ENCODE measurements around the gene AIM2.
"Not testable (repeated sequence)": the region's sequence is repeated elsewhere in the genome, so short reads cannot be mapped to it uniquely, and the experiment has no call there.

AIM2 gene

GRCh38 chr1:159076438-159077119 is at the start of gene AIM2:
AIM2 (minus strand) TSS chr1:159076766; CDS start chr1:159073499, 3,267 bp downstream.
- peak; percentile 62 to 74 for DNase-seq

DNA sequence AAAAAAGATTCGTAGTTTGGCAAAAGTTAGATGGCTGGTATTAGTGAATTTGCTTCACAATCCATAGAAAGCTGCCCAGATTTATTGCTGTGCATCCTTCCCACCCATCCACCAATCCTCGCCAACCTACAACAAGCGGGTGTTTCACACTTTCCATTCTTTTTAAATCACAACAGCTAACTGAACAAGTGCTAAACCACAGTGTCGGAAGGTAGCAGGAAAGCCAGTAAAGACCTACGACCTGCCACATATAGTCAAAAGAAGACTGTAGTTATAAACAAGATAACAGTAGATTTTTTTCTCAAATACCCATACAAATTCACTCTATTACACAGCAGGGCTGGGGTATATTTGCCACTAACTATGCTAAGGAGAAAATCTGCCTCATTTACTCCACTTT is 47.0 kb upstream of the AIM2 start:
- no peak for DNase-seq

- peak; percentile 5 to 7 for DNase-seq
These were observed 45.5 kb upstream of the AIM2 start for GRCh38 chr1:159122005-159122621.

DNA sequence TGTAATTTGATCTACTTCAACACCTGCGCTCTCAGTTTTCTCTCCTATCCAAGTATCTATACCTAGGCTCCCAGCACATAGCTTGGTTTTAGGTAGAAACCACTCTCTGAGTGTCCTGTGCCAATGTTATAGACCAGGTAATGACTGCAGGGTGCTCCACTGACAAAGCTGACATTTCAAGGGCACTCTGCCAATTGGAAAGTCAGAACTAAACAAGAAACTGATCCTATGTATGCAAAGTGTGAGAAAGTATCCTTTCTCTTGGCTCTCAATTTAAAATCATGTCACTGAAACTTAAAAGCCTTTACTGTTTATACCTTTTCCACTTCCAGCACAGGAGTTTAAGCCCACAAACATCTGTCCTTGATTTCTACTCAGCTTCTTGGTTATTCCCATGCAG is 45.0 kb upstream of the AIM2 start:
- DNase-seq, result no peak

DNA sequence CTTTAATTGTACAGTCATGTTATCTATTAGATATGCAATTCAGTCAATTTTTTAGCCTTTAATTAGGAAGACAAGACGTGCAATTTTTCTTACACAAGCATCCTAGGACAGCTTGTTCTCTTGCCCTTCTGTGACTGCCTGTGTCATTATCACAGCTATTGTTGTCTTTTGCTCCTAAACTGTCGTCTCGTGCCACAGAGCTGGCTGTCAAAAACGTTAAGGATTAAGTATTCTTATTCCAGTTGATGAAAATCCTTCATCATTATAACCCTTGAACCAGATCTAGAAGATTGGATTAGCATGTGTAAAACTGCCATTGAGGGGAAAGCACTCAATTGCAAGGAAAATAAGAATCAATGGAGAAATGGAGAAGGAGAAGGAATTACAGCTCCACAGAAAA is 43.8 kb upstream of the AIM2 start:
- no peak for DNase-seq

- DNase-seq, result no peak
These were observed 37.2 kb upstream of the AIM2 start for GRCh38 chr1:159113596-159114433.

DNA sequence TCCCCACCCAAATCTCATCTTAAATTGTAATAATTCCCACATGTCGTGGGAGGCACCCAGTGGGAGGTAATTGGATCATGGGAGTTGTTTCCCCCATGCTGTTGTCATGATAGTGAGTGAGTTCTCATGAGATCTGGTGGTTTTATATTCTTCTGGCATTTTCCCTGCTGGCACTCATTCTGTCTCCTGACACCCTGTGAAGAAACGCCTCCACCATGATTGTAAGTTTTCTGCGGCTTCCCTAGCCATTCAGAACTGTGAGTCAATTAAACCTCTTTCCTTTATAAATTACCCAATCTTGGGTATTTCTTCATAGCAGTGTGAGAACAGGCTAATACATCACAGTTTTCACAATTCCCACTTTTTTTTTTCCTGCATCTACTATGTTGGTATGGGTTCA is 26.5 kb upstream of the AIM2 start:
- DNase-seq, result not testable (repeated sequence)

DNA sequence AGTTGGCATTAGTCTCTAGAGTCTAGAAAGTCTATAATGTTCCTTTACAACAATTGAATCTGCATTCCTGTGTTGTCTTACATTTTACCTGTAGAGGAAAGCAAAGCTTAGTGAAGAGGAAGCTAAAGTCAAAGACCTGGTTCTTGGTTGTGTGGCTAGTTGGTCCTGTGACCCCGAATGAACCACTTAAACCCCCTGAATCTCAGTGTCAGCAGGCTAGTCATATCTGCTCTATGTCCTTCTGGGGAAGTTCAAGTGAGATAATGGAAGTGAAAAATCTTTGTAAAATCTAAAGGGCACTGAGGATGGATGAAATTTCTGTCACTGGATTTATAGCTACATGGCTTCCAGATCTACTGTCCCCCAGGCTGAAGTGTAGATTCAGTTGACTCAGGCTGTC is 24.0 kb upstream of the AIM2 start:
- DNase-seq, result no peak

DNA sequence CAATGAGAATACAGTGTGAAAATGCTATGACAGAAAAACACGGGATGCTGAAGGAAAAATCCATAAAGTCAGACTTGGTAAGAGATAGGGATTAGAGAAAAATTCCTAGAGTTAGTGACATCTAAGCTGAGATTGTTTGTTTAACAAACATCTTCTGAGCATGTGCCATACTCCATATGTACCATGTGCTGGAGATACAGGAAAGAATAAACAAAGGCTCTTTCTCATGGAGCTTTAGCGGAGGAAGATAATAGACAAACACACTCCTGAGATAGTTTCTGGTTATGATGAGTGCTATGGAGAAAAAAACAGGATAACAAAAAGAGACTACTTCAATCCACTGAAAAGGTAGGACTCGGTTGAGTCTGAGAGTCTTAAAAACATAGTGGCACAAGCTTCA is 22.0 kb upstream of the AIM2 start:
- no peak for DNase-seq

- DNase-seq, result no peak
These were observed 15.6 kb upstream of the AIM2 start for GRCh38 chr1:159092036-159092760.

DNA sequence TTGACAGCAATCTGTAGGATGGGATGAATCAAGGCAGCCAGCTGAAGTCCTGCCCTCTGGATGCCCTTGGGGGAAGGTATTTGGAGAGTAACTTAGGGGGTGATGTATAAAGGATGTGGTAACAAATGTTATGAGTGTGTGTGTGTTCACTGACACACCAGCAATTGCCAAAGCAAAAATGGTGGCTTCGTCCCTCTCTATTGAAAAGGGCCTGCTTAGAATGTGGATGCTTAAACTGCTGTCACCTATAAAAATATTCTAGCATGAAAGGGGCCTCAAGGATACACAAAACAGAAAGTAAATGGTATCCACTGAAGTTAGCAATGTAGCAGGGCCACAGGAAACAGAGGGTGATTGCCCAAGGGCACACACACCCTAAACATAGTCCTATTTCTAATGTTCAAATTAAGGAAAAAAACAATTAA is 15.1 kb upstream of the AIM2 start:
- no peak for DNase-seq

DNA sequence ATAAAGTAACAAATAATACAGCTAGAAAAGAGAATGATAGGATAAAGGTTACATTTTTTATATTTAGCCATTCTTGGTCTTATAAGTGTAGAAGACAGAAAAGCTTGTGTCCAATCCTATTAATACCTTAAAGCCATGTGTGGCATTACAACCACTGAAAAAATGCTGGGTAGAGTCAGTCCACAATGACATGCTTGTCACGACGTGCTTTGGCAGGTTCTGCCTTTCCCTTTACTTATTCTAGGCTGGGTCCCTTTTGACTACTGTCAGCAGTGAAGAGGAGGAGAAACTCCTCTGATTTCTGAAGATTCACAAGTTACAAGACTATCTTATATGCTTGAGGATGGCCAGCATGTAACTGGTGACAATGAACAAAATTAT is 14.6 kb upstream of the AIM2 start:
- DNase-seq, result no peak

GRCh38 chr1:159090286-159091179 is 14.0 kb upstream of the AIM2 start:
- DNase-seq, result no peak

GRCh38 chr1:159089184-159089791 is 12.7 kb upstream of the AIM2 start:
- no peak for DNase-seq

DNA sequence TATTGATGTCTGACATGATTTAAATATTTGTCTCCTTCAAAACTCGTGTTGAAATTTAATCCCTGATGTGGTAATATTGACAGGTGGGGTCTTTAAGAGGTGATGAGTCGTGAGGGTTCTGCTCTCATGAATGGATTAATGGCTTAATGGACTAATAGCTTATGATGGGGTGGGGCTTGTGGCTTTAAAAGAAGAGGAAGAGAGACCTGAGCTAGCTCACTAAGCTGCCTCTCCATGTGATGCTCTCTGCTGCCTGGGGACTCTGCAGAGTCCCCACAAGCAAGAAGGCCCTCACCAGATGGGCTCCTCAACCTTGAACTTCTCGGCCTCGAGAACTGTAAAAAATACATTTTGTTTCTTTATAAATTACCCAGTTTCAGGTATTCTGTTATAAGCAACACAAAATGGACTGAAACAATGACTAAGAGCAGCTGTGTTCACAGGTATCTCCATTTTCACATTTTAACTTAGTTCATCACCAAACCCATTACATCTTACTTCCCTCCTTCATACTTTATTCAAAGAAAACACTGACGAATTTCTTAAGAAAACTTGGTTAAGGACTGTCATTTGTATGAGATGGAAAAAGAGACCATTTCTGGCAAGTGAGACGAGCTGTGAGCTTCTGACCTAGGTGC is 12.1 kb upstream of the AIM2 start:
- DNase-seq, result no peak

DNA sequence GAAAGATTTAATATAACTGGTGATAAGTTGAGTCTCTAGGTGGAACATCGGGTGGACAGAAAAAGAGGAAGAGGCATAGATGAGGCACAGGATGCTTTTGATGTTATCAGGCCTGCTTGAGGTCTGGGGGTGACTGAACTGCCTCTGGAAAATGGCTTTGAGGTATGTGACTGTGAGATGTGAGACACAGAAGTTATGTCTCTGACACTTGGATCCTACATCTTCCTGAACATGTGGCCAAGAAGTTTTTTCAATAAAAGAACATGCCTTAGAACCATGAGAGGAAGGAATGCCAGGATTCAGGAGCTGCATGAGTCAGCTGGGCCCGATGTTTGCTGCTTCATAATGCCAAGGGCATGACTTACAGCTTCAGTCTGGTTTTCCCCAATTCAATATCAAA is 11.5 kb upstream of the AIM2 start:
- DNase-seq, result no peak

GRCh38 chr1:159084867-159085266 is 8.3 kb upstream of the AIM2 start:
- DNase-seq, result no peak

- DNase-seq, result no peak
These were observed 7.6 kb upstream of the AIM2 start for GRCh38 chr1:159084152-159084551.

GRCh38 chr1:159083013-159083412 is 6.4 kb upstream of the AIM2 start:
- DNase-seq, result no peak

- DNase-seq, result no peak
These were observed 5.1 kb upstream of the AIM2 start for GRCh38 chr1:159081626-159082025.

- DNase-seq, result no peak
These were observed 3.0 kb upstream of the AIM2 start for GRCh38 chr1:159079525-159079924.

All from activated CD4-positive, alpha-beta T cell treated with anti-CD3 and anti-CD28 coated beads, Interleukin-2, amount 50 U/mL, for 48 hours (primary cell).